ENCODE data around the gene KAT7. TPM values are rescaled to one million over a fixed set of nuclear protein-coding genes. Genes with fewer than 3 reads are reported as not detected.
A peak's percentile ranks its signal among the peaks of the same experiment; 100 is the strongest.

The KAT7 gene
- 25.9 and 31.0 TPM in 2 replicates for polyA plus RNA-seq
- 75.5 and 84.0 TPM in 2 replicates for polyA minus RNA-seq

DNA sequence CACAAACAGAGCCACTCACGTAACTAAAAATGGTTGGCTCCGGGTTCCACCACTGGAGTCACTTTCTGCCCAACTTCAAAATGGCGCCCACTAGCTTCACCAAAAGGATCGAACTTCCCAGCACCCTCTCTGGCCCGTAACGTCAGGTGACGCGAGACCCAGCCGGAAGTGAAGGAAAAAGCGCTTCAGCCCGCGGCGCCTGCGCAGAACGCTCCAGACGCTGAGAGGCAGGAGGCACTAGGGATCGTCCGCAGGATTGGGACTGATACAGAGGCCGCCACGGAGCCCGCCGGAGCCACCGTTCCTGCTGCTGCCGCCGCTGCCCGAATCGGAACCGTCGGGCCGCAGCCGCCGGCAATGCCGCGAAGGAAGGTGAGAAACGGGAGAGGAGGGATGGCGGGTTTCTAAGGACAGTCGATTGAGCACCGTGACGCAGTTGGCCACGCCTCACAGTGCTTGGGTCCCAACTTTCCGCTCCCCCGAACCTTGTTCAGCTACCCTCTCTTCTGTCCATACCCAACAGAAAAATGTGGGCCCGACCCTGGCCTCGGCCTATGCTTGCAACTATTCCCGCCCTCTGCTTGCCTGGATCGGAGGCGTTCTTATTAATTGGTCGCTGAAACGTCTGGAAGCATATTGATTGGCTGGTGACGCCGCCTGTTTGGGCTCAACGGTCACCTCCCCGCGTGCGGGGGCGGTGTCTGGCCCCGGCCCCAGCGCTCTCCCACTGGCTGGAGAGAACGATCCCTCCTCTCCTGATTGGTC lies at the start of gene KAT7:
Gene KAT7 (plus strand): TSS at position 204 of the 765 bp plus-strand sequence. CDS start 154 bp downstream, at position 358.
- Histone ChIP-seq H3K9ac (ENCODE audit: low read length) (peak within 1 kb of the TSS; percentile 99), H3F3A (ENCODE audit: insufficient read depth, low read length, poor library complexity, severe bottlenecking) (no peaks in the 10 kb centered on the region), H3K4me2 (ENCODE audit: low read length) (peak within 1 kb of the TSS; percentile 74), H3K79me2 (replicated peaks; ENCODE audit: insufficient read depth, low read length) (peaks cover 39% of the 10 kb centered on the region), H3K27ac (ENCODE audit: low read length) (peak within 1 kb of the TSS; percentile 99), H3K4me3 (ENCODE audit: low read length) (peak within 1 kb of the TSS; percentile 89), H4K20me1 (ENCODE audit: insufficient read depth) (no peaks in the 10 kb centered on the region), H2AFZ (ENCODE audit: low read depth, low read length) (peak within 1 kb of the TSS; percentile 92), H3K9me3 (ENCODE audit: low read length) (no peaks in the 10 kb centered on the region), H3K9me2 (ENCODE audit: insufficient read depth, low read length) (no peaks in the 10 kb centered on the region), H3K27me3 (ENCODE audit: insufficient read depth, low read depth, low read length) (no peaks in the 10 kb centered on the region), H3K36me3 (ENCODE audit: insufficient read depth, low read length) (peaks cover 4% of the 10 kb centered on the region)
- TF ChIP-seq RAD21 (conservative IDR thresholded peaks at IDR 0.05) = peak; percentile 23
- TF ChIP-seq EZH2 (IDR thresholded peaks at IDR 0.05; ENCODE audit: borderline replicate concordance, insufficient read depth, low read length, poor library complexity, severe bottlenecking) = no peak
- TF ChIP-seq, protein P1, sequence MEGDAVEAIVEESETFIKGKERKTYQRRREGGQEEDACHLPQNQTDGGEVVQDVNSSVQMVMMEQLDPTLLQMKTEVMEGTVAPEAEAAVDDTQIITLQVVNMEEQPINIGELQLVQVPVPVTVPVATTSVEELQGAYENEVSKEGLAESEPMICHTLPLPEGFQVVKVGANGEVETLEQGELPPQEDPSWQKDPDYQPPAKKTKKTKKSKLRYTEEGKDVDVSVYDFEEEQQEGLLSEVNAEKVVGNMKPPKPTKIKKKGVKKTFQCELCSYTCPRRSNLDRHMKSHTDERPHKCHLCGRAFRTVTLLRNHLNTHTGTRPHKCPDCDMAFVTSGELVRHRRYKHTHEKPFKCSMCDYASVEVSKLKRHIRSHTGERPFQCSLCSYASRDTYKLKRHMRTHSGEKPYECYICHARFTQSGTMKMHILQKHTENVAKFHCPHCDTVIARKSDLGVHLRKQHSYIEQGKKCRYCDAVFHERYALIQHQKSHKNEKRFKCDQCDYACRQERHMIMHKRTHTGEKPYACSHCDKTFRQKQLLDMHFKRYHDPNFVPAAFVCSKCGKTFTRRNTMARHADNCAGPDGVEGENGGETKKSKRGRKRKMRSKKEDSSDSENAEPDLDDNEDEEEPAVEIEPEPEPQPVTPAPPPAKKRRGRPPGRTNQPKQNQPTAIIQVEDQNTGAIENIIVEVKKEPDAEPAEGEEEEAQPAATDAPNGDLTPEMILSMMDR (IDR thresholded peaks at IDR 0.05; ENCODE audit: poor library complexity, severe bottlenecking) = peak; percentile 43
- TF ChIP-seq MXI1 (conservative IDR thresholded peaks at IDR 0.05; ENCODE audit: poor library complexity, severe bottlenecking) = peak; percentile 85
- TF ChIP-seq TAF1 (IDR thresholded peaks at IDR 0.05; ENCODE audit: low read depth) = peak; percentile 77
- TF ChIP-seq REST (IDR thresholded peaks at IDR 0.05; ENCODE audit: borderline replicate concordance) = peak; percentile 96
- no peak for TF ChIP-seq SMC3 (conservative IDR thresholded peaks at IDR 0.05; ENCODE audit: poor library complexity)
- peak; percentile 71 for TF ChIP-seq EP300 (conservative IDR thresholded peaks at IDR 0.05; ENCODE audit: poor library complexity, severe bottlenecking)
- TF ChIP-seq POLR2AphosphoS5 (IDR thresholded peaks at IDR 0.05) = peak; percentile 99

DNA sequence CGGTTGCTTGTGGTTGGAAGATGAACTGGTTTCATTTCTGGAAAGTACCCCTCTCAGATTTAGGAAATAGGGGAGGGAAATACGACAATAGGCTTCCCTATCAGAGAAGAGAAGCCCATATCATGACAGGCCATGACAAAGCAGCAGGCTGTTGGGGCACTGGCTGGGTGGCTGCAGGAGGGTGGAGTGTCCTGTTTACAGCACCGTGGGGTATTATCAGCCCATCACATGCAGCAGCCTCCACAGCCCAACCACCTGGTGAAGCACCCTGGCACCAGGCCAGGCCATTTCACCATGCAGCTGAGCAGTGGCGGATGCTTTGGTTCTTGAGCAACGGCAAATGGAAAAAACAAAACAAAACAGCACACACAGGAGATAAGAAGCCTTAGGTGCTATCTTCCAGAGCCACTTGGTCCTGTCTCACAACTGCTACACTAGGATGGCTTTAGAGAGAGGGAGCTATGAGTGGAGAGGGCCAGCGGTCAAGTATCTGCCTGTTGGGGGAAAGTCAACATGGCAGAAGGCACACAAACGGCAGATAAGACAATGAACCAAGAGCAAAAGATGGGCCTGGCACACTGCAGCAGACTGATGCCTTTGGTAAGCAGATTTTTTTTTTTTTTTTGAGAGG lies 48.7 kb upstream of the KAT7 start:
- Histone ChIP-seq H3K36me3 (ENCODE audit: insufficient read depth, low read length) (no peaks in the 10 kb centered on the region), H3K4me2 (ENCODE audit: low read length) (no peak overlapping the region), H3K27me3 (ENCODE audit: insufficient read depth, low read depth, low read length) (no peaks in the 10 kb centered on the region), H3K79me2 (replicated peaks; ENCODE audit: insufficient read depth, low read length) (no peaks in the 10 kb centered on the region), H3K9me2 (ENCODE audit: insufficient read depth, low read length) (no peaks in the 10 kb centered on the region), H3F3A (ENCODE audit: insufficient read depth, low read length, poor library complexity, severe bottlenecking) (no peaks in the 10 kb centered on the region), H3K4me3 (ENCODE audit: low read length) (no peak overlapping the region), H3K9ac (ENCODE audit: low read length) (no peak overlapping the region), H3K9me3 (ENCODE audit: low read length) (no peaks in the 10 kb centered on the region), H3K27ac (ENCODE audit: low read length) (no peak overlapping the region), H4K20me1 (ENCODE audit: insufficient read depth) (no peaks in the 10 kb centered on the region), H2AFZ (ENCODE audit: low read depth, low read length) (no peak overlapping the region)
- TF ChIP-seq, protein P1 (IDR thresholded peaks at IDR 0.05; ENCODE audit: poor library complexity, severe bottlenecking) = no peak
- TF ChIP-seq EP300 (conservative IDR thresholded peaks at IDR 0.05; ENCODE audit: poor library complexity, severe bottlenecking) = no peak
- TF ChIP-seq RAD21 (conservative IDR thresholded peaks at IDR 0.05) = no peak
- no peak for TF ChIP-seq REST (IDR thresholded peaks at IDR 0.05; ENCODE audit: borderline replicate concordance)
